Peyer's patch (tissue), 4 donors: ENCODE results near the gene SSNA1.

Experiments used
- POLR2A ChIP-seq, 2 donors: fragments of 450-650 bp; IDR thresholded peaks; one replicate each; pipeline ENCODE4 v1.5.1; 2017; ENCODE audit warnings: antibody characterized with exemption in 2 of 2, mild to moderate bottlenecking in 2 of 2, moderate library complexity in 2 of 2
- TF ChIP-seq, protein P1 (sequence below), 6 experiments: fragments of 450-650 bp in 4 of 6; fragments of 200-600 bp in 2 of 6; sonication (generic) in 1 of 6; IDR thresholded peaks; one replicate each; pipeline ENCODE4 v1.5.1; 2017 to 2019; ENCODE audit warnings: antibody characterized with exemption in 6 of 6, mild to moderate bottlenecking in 3 of 6, moderate library complexity in 1 of 6

- TF ChIP-seq, protein P1, sequence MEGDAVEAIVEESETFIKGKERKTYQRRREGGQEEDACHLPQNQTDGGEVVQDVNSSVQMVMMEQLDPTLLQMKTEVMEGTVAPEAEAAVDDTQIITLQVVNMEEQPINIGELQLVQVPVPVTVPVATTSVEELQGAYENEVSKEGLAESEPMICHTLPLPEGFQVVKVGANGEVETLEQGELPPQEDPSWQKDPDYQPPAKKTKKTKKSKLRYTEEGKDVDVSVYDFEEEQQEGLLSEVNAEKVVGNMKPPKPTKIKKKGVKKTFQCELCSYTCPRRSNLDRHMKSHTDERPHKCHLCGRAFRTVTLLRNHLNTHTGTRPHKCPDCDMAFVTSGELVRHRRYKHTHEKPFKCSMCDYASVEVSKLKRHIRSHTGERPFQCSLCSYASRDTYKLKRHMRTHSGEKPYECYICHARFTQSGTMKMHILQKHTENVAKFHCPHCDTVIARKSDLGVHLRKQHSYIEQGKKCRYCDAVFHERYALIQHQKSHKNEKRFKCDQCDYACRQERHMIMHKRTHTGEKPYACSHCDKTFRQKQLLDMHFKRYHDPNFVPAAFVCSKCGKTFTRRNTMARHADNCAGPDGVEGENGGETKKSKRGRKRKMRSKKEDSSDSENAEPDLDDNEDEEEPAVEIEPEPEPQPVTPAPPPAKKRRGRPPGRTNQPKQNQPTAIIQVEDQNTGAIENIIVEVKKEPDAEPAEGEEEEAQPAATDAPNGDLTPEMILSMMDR (IDR thresholded peaks at IDR 0.05): no peak
- TF ChIP-seq POLR2A (IDR thresholded peaks at IDR 0.05): no peak
Observed at GRCh38 chr9:137143459-137143858, 45.0 kb upstream of the SSNA1 start.
